ENCODE measurements around the gene AFF4.

GRCh38 chr5:132827943-132828673 is 135.3 kb downstream of the AFF4 start:
- TF ChIP-seq CTCF (IDR thresholded peaks at IDR 0.05) (no peak), NR3C1 (CRISPR knock-in tag; conservative IDR thresholded peaks at IDR 0.05; ENCODE audit: low read depth) (no peak), FOXJ3 (CRISPR knock-in tag; IDR thresholded peaks at IDR 0.05; ENCODE audit: borderline replicate concordance) (no peak), ZNF263 (CRISPR knock-in tag; IDR thresholded peaks at IDR 0.05; ENCODE audit: low read depth) (no peak), RELA (CRISPR knock-in tag; IDR thresholded peaks at IDR 0.05; ENCODE audit: borderline replicate concordance) (no peak), JUN (CRISPR knock-in tag; IDR thresholded peaks at IDR 0.05) (no peak), TP53 (CRISPR knock-in tag; IDR thresholded peaks at IDR 0.05) (no peak), E2F1 (CRISPR knock-in tag; IDR thresholded peaks at IDR 0.05) (no peak), CREB1 (CRISPR knock-in tag; IDR thresholded peaks at IDR 0.05) (no peak), ZNF219 (CRISPR knock-in tag; IDR thresholded peaks at IDR 0.05; ENCODE audit: borderline replicate concordance) (no peak), MAX (CRISPR knock-in tag; IDR thresholded peaks at IDR 0.05) (no peak)
- TF ChIP-seq, protein P1, sequence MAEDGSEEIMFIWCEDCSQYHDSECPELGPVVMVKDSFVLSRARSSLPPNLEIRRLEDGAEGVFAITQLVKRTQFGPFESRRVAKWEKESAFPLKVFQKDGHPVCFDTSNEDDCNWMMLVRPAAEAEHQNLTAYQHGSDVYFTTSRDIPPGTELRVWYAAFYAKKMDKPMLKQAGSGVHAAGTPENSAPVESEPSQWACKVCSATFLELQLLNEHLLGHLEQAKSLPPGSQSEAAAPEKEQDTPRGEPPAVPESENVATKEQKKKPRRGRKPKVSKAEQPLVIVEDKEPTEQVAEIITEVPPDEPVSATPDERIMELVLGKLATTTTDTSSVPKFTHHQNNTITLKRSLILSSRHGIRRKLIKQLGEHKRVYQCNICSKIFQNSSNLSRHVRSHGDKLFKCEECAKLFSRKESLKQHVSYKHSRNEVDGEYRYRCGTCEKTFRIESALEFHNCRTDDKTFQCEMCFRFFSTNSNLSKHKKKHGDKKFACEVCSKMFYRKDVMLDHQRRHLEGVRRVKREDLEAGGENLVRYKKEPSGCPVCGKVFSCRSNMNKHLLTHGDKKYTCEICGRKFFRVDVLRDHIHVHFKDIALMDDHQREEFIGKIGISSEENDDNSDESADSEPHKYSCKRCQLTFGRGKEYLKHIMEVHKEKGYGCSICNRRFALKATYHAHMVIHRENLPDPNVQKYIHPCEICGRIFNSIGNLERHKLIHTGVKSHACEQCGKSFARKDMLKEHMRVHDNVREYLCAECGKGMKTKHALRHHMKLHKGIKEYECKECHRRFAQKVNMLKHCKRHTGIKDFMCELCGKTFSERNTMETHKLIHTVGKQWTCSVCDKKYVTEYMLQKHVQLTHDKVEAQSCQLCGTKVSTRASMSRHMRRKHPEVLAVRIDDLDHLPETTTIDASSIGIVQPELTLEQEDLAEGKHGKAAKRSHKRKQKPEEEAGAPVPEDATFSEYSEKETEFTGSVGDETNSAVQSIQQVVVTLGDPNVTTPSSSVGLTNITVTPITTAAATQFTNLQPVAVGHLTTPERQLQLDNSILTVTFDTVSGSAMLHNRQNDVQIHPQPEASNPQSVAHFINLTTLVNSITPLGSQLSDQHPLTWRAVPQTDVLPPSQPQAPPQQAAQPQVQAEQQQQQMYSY (CRISPR knock-in tag; IDR thresholded peaks at IDR 0.05), result no peak
- TF ChIP-seq, protein P2, sequence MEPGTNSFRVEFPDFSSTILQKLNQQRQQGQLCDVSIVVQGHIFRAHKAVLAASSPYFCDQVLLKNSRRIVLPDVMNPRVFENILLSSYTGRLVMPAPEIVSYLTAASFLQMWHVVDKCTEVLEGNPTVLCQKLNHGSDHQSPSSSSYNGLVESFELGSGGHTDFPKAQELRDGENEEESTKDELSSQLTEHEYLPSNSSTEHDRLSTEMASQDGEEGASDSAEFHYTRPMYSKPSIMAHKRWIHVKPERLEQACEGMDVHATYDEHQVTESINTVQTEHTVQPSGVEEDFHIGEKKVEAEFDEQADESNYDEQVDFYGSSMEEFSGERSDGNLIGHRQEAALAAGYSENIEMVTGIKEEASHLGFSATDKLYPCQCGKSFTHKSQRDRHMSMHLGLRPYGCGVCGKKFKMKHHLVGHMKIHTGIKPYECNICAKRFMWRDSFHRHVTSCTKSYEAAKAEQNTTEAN (CRISPR knock-in tag; IDR thresholded peaks at IDR 0.05), result no peak
